Measurements from ENCODE around the gene SMLR1. TPM values are rescaled to one million over a fixed set of nuclear protein-coding genes. Genes with fewer than 3 reads are reported as not detected.

SMLR1 gene
- not detected for polyA plus RNA-seq (2012; ENCODE audit: low read depth, missing spikeins)

DNA sequence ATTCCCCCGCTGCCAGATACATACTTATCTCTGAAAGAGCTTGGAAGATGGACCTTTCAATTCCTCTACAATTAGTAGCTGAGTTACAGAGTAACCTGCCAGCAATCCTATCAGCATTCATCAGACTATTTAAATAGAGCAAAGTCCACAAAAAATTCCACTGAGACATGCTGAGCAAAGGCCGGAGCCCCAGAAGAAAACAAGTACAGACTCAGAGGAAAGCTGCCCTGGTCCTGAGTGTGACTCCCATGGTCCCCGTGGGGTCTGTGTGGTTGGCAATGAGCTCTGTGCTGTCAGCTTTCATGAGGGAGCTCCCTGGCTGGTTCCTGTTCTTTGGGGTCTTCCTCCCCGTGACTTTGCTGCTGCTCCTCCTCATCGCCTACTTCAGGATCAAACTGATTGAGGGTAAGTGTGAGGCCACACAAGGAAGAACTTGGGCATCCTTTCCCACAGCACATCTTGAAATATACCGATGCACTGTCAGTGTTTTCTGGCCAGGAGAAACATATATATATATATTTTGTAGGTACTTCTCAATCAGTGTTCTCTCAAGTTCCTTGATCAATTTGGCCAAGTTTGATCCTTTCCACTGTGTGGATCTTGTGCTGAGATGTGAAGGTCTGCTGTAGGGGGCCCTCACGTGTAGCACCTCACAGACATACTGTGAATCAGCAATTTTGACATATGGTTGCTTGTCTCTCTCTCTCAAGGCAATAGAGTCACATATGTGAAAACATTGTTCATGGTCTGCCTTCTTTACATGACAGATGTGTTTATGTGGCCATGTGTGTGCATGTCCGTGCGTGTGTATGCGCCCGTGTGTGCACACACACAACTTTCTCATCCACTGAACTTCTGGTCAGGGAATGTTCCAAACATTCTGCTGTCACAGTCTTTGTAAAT, at the start of gene SMLR1:
Gene SMLR1, plus strand, starts transcription at position 160 of the 903 bp plus-strand sequence. Its CDS starts 8 bp downstream, at position 168.
- TF ChIP-seq PAX5 (IDR thresholded peaks at IDR 0.05; ENCODE audit: insufficient read depth, low read length, severe bottlenecking) (no peak), POU2F2 (IDR thresholded peaks at IDR 0.05; ENCODE audit: low read depth, low read length) (no peak), TAF1 (IDR thresholded peaks at IDR 0.05; ENCODE audit: low read depth, low read length) (no peak), POLR2A (IDR thresholded peaks at IDR 0.05; ENCODE audit: low read depth, low read length) (no peak), POLR2AphosphoS5 (IDR thresholded peaks at IDR 0.05; ENCODE audit: low read depth, low read length) (no peak), SPI1 (IDR thresholded peaks at IDR 0.05; ENCODE audit: low read depth, low read length) (no peak)
- FAIRE-seq (no peak), DNase-seq (ENCODE audit: insufficient read length, low spot score) (no peak)

DNA sequence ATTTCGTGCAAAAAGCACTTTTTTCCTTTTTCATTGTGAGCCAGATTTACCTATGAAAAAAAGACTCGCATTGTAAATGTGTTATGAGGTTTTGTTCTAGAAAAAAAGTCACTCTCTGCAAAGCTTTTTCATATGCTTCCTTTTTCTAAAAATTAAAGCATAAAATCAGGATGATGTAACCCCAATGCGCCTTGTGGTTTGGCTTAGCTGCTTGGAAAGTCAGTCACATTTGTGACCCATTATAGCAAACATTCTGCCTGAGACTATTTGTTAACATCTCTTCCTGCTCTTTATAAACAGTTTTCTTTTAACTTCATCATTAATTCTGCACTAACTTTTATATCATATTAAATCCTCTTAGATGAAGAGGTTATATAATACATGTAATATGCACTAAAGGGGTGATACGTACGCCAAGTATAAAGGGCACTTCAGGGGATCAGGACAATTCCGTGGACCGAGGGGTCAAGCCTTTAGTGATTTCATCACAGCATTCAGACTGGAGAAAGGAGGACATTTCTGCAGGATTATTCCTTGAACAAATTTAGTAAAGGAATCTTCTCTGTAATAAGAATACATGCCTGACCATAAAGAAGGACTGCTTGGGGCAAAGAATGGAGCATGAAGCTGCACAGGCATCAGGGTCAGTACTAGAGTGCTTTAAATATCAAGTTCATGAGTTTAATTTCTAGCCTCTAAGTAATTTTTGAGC, 48.1 kb upstream of the SMLR1 start:
- TF ChIP-seq SPI1 (IDR thresholded peaks at IDR 0.05; ENCODE audit: low read depth, low read length) (no peak), TAF1 (IDR thresholded peaks at IDR 0.05; ENCODE audit: low read depth, low read length) (no peak), POLR2AphosphoS5 (IDR thresholded peaks at IDR 0.05; ENCODE audit: low read depth, low read length) (no peak), POLR2A (IDR thresholded peaks at IDR 0.05; ENCODE audit: low read depth, low read length) (no peak), POU2F2 (IDR thresholded peaks at IDR 0.05; ENCODE audit: low read depth, low read length) (no peak), PAX5 (IDR thresholded peaks at IDR 0.05; ENCODE audit: insufficient read depth, low read length, severe bottlenecking) (no peak)
- no peak for FAIRE-seq
- DNase-seq (ENCODE audit: insufficient read length, low spot score), result no peak

DNA sequence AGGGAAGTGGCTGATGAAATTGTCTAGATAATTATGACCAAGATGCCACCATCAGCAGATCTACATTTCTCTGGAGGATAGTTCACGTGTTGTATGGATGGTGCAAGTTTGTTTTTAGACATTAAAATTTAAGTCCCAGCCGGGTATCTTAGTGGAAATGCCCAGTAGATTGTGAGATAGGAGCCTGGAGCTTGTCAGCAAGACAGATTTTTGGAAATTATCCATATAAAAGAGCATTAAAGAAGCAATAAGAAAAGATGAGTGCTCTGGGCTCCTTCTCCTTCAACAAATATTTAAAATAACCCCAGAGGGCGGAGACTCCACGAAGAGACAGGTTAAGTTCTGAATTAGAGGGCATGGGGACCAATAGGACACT, 47.6 kb upstream of the SMLR1 start:
- DNase-seq (ENCODE audit: insufficient read length, low spot score), result no peak
- no peak for FAIRE-seq
- TF ChIP-seq POLR2AphosphoS5 (IDR thresholded peaks at IDR 0.05; ENCODE audit: low read depth, low read length) (no peak), PAX5 (IDR thresholded peaks at IDR 0.05; ENCODE audit: insufficient read depth, low read length, severe bottlenecking) (no peak), POU2F2 (IDR thresholded peaks at IDR 0.05; ENCODE audit: low read depth, low read length) (no peak), TAF1 (IDR thresholded peaks at IDR 0.05; ENCODE audit: low read depth, low read length) (no peak), SPI1 (IDR thresholded peaks at IDR 0.05; ENCODE audit: low read depth, low read length) (no peak), POLR2A (IDR thresholded peaks at IDR 0.05; ENCODE audit: low read depth, low read length) (no peak)

DNA sequence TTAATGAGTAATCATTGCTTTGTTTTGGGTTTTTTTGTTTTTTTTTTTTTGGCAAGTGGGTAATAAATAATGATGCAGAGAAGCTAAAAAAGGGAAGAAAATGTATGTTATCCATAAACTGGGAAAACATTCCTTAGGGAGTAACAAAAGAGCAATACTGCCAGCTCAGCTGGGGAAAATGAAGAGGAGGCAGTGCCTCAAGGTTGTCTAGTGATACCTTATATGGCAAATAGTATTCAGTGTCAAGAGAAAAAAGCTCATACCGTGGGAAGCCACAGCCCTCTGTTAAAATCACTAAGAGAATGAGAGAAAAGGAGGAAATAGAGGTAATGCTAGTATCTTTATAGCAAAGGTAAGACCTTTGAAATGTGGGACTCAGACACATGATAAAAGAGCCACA, 47.1 kb upstream of the SMLR1 start:
- DNase-seq (ENCODE audit: insufficient read length, low spot score), result no peak
- FAIRE-seq, result no peak
- TF ChIP-seq POU2F2 (IDR thresholded peaks at IDR 0.05; ENCODE audit: low read depth, low read length) (no peak), PAX5 (IDR thresholded peaks at IDR 0.05; ENCODE audit: insufficient read depth, low read length, severe bottlenecking) (no peak), SPI1 (IDR thresholded peaks at IDR 0.05; ENCODE audit: low read depth, low read length) (no peak), POLR2AphosphoS5 (IDR thresholded peaks at IDR 0.05; ENCODE audit: low read depth, low read length) (no peak), TAF1 (IDR thresholded peaks at IDR 0.05; ENCODE audit: low read depth, low read length) (no peak)

DNA sequence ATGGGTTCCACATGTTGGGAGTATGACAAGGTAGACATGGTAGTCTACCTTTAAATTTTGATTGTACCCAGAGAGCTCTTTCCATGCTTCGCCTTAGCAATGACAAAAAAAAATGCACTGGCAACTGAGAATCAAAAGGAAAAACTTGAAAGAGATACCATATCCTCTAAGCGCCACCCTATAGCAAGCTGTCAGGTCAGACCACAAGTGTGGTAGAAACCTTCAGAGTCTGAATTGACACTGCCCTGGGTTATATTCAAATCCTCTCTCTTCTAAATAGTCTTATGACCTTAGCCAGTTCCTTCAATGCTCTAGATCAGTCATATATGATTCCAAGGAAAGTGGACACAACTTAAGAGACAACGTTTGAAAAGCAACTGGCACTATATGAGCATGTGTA, 45.6 kb upstream of the SMLR1 start:
- TF ChIP-seq SPI1 (IDR thresholded peaks at IDR 0.05; ENCODE audit: low read depth, low read length) (no peak), POU2F2 (IDR thresholded peaks at IDR 0.05; ENCODE audit: low read depth, low read length) (no peak), TAF1 (IDR thresholded peaks at IDR 0.05; ENCODE audit: low read depth, low read length) (no peak), POLR2A (IDR thresholded peaks at IDR 0.05; ENCODE audit: low read depth, low read length) (no peak), PAX5 (IDR thresholded peaks at IDR 0.05; ENCODE audit: insufficient read depth, low read length, severe bottlenecking) (no peak), POLR2AphosphoS5 (IDR thresholded peaks at IDR 0.05; ENCODE audit: low read depth, low read length) (no peak)
- no peak for DNase-seq (ENCODE audit: insufficient read length, low spot score)
- FAIRE-seq, result no peak

DNA sequence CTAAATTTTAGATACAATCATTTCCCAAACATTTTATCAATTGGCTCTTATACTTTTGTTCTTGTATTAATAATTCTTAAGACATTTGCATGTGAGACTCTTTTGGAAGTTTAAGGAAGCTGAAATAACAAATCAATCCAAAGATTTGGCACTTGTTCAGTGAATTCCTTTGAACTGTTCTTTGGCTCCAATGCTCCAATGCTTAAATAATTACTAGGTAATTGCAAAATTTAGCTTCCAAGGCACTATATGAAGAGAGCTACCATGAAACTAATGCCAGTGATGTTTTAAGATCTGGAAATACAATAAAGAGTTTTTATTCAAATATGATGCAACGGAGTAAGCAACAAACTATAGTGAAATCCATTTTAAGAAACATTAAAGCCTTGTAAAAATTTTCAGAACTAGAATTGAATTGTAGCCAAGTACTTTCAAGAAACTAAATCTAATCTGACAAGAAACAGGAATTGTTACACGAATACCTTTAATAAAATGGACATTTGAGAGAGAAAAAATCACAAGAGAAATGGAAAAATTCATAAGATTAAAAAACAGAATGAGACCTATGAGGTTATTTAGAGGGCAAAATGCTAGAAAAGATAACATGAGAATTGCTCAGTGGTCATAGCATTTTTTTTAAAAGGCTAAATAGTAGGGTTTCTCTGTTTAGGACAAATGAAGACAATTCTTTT, 43.6 kb upstream of the SMLR1 start:
- FAIRE-seq (no peak), DNase-seq (ENCODE audit: insufficient read length, low spot score) (no peak)

DNA sequence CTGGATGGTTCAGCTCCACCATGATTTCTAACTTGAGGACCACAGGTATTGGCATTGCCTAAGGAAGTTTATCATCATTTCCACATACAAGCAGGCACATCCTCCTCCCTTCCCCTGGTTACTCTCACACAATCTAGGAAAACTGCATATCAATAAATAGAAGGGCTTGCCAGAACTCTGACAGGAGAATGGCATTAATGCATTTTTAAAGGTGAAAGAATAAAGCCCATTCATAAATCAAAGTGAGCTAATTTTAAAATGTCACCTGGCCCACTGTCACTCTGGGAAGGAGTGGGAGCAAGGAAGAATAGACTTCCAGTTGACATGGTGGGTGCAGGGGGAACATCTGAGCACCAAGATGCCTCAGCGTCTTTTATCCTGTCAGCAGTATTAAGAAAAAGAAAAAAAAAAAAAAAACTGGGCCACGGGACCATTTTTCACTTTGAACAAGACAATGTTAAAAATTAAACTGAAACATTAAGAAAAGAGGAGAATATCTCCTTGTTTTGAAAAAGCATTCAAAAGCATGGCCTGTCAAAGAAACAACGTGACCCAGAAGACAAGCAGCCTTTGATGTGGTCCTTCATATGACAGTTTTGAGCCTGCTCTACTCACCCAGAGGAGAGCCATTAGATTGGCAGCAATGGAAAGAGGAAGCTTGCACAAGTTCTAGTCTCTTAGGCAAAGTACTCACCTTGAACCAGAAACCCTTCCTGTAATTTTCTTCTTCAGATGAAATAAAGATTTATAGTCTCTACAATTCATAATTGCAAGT, 39.3 kb upstream of the SMLR1 start:
- TF ChIP-seq SPI1 (IDR thresholded peaks at IDR 0.05; ENCODE audit: low read depth, low read length) (no peak), POU2F2 (IDR thresholded peaks at IDR 0.05; ENCODE audit: low read depth, low read length) (no peak), POLR2A (IDR thresholded peaks at IDR 0.05; ENCODE audit: low read depth, low read length) (no peak), POLR2AphosphoS5 (IDR thresholded peaks at IDR 0.05; ENCODE audit: low read depth, low read length) (no peak), TAF1 (IDR thresholded peaks at IDR 0.05; ENCODE audit: low read depth, low read length) (no peak), PAX5 (IDR thresholded peaks at IDR 0.05; ENCODE audit: insufficient read depth, low read length, severe bottlenecking) (no peak)
- DNase-seq (ENCODE audit: insufficient read length, low spot score) (no peak), FAIRE-seq (no peak)

More for the DNA sequence above, 43.6 kb upstream of the SMLR1 start:
- TF ChIP-seq PAX5 (IDR thresholded peaks at IDR 0.05; ENCODE audit: insufficient read depth, low read length, severe bottlenecking) (no peak), POLR2AphosphoS5 (IDR thresholded peaks at IDR 0.05; ENCODE audit: low read depth, low read length) (no peak), POU2F2 (IDR thresholded peaks at IDR 0.05; ENCODE audit: low read depth, low read length) (no peak), SPI1 (IDR thresholded peaks at IDR 0.05; ENCODE audit: low read depth, low read length) (no peak), POLR2A (IDR thresholded peaks at IDR 0.05; ENCODE audit: low read depth, low read length) (no peak), TAF1 (IDR thresholded peaks at IDR 0.05; ENCODE audit: low read depth, low read length) (no peak)

DNA sequence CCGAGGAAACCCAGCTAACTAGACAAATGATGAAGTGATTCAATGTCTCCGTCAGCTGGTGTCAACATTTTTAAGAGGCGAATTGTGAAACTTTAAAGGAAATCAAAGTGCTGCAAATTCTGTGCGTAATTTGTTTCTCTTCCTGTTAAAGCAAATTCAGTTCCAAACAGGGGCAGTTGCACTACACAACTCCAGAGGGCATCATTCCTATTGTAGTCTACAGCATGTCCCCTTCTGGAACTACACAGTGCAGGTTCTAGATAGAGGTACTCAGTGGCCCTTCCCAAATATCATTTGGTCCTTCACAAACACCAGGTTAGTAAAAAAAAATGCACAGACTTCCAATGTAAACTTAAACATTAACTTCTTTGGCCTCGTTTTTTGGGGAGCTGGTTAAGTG, 38.3 kb upstream of the SMLR1 start:
- DNase-seq (ENCODE audit: insufficient read length, low spot score) (no peak), FAIRE-seq (no peak)

More for the DNA sequence above, 38.3 kb upstream of the SMLR1 start:
- TF ChIP-seq POU2F2 (IDR thresholded peaks at IDR 0.05; ENCODE audit: low read depth, low read length) (no peak), SPI1 (IDR thresholded peaks at IDR 0.05; ENCODE audit: low read depth, low read length) (no peak), POLR2AphosphoS5 (IDR thresholded peaks at IDR 0.05; ENCODE audit: low read depth, low read length) (no peak), PAX5 (IDR thresholded peaks at IDR 0.05; ENCODE audit: insufficient read depth, low read length, severe bottlenecking) (no peak), TAF1 (IDR thresholded peaks at IDR 0.05; ENCODE audit: low read depth, low read length) (no peak), POLR2A (IDR thresholded peaks at IDR 0.05; ENCODE audit: low read depth, low read length) (no peak)
